ENCODE data around the gene ESR2. TPM values are rescaled to one million over a fixed set of nuclear protein-coding genes. Genes with fewer than 3 reads are reported as not detected.
"Not testable (repeated sequence)": the region's sequence is repeated elsewhere in the genome, so short reads cannot be mapped to it uniquely, and the experiment has no call there.

The ESR2 gene
- total RNA-seq, 1 donor from 2014 or later = 0.06 TPM

GRCh38 chr14:64201296-64201695 is 92.9 kb downstream of the ESR2 start:
- DNase-seq (ENCODE audit: extremely low read depth, low read depth, low spot score) = no peak

- DNase-seq (ENCODE audit: extremely low read depth, low read depth, low spot score) = no peak
Measured at GRCh38 chr14:64200170-64200569, 94.0 kb downstream of the ESR2 start.

GRCh38 chr14:64198486-64198885 is 95.7 kb downstream of the ESR2 start:
- DNase-seq (ENCODE audit: extremely low read depth, low read depth, low spot score) = no peak

- DNase-seq (ENCODE audit: extremely low read depth, low read depth, low spot score) = no peak
Measured at GRCh38 chr14:64197996-64198395, 96.2 kb downstream of the ESR2 start.

- DNase-seq (ENCODE audit: extremely low read depth, low read depth, low spot score) = no peak
Measured at GRCh38 chr14:64196814-64197411, 97.3 kb downstream of the ESR2 start.

GRCh38 chr14:64196056-64196455 is 98.1 kb downstream of the ESR2 start:
- no peak for DNase-seq (ENCODE audit: extremely low read depth, low read depth, low spot score)

GRCh38 chr14:64195199-64195598 is 99.0 kb downstream of the ESR2 start:
- DNase-seq (ENCODE audit: extremely low read depth, low read depth, low spot score) = no peak

- no peak for DNase-seq (ENCODE audit: extremely low read depth, low read depth, low spot score)
Measured at GRCh38 chr14:64194404-64194803, 99.8 kb downstream of the ESR2 start.

GRCh38 chr14:64193821-64194220 is 100.3 kb downstream of the ESR2 start:
- DNase-seq (ENCODE audit: extremely low read depth, low read depth, low spot score) = no peak

GRCh38 chr14:64191756-64192155 is 102.4 kb downstream of the ESR2 start:
- no peak for DNase-seq (ENCODE audit: extremely low read depth, low read depth, low spot score)

- no peak for DNase-seq (ENCODE audit: extremely low read depth, low read depth, low spot score)
Measured at GRCh38 chr14:64190974-64191502, 103.1 kb downstream of the ESR2 start.

GRCh38 chr14:64187331-64187730 is 106.8 kb downstream of the ESR2 start:
- no peak for DNase-seq (ENCODE audit: extremely low read depth, low read depth, low spot score)

- DNase-seq (ENCODE audit: extremely low read depth, low read depth, low spot score) = no peak
Measured at GRCh38 chr14:64186231-64187129, 107.7 kb downstream of the ESR2 start.

- no peak for DNase-seq (ENCODE audit: extremely low read depth, low read depth, low spot score)
Measured at GRCh38 chr14:64185184-64185583, 109.0 kb downstream of the ESR2 start.

GRCh38 chr14:64184103-64184729 is 110.0 kb downstream of the ESR2 start:
- DNase-seq (ENCODE audit: extremely low read depth, low read depth, low spot score) = no peak

- not testable (repeated sequence) for DNase-seq (ENCODE audit: extremely low read depth, low read depth, low spot score)
Measured at GRCh38 chr14:64182908-64183307, 111.3 kb downstream of the ESR2 start.

GRCh38 chr14:64178814-64179213 is 115.4 kb downstream of the ESR2 start:
- no peak for DNase-seq (ENCODE audit: extremely low read depth, low read depth, low spot score)

GRCh38 chr14:64176330-64176729 is 117.8 kb downstream of the ESR2 start:
- DNase-seq (ENCODE audit: extremely low read depth, low read depth, low spot score) = no peak

- DNase-seq (ENCODE audit: extremely low read depth, low read depth, low spot score) = no peak
Measured at GRCh38 chr14:64174922-64175782, 119.0 kb downstream of the ESR2 start.

- DNase-seq (ENCODE audit: extremely low read depth, low read depth, low spot score) = no peak
Measured at GRCh38 chr14:64170181-64170580, 124.0 kb downstream of the ESR2 start.

GRCh38 chr14:64159588-64159987 is 134.6 kb downstream of the ESR2 start:
- DNase-seq (ENCODE audit: extremely low read depth, low read depth, low spot score) = no peak
